PC-9 (cell line): ENCODE measurements around the gene MGAT5. TPM values are rescaled to one million over a fixed set of nuclear protein-coding genes. Genes with fewer than 3 reads are reported as not detected.

ENCODE experiments used
- BruUV-seq: library from RNA; stranded (reverse); fragments of 400-500 nt; replicated peaks from 2 replicates; lab custom pipeline; 2021; lab: Mats Ljungman, UMichigan
- CTCF ChIA-PET: fragments of 300-600 bp; sonication (Branson Sonifier 250); formaldehyde crosslinking; loops from one replicate; lab custom pipeline; 2022; ENCODE audit warnings: antibody characterized with exemption; lab: Charles Lee
- POLR2A ChIA-PET: fragments of 300-600 bp; sonication (Branson Sonifier 250); formaldehyde crosslinking; loops from one replicate; lab custom pipeline; 2022; ENCODE audit warnings: antibody characterized with exemption; ENCODE audit not compliant: unreplicated experiment; lab: Charles Lee
- DNase-seq, 2 experiments: peaks; one replicate each; pipeline versions ENCODE4 v3.0.0 to v3.0.0-alpha.2; 2015 to 2022; ENCODE audit warnings: mixed read lengths in 1 of 2
- H2AFZ ChIP-seq: fragments of 200-600 bp; sonication (generic); 2 replicates; pipeline ENCODE4 v1.8.1; 2017; ENCODE audit warnings: antibody characterized with exemption
- H3F3A ChIP-seq: fragments of 200-600 bp; sonication (generic); 2 replicates; pipeline ENCODE4 v1.8.1; 2017; ENCODE audit warnings: antibody characterized with exemption, mild to moderate bottlenecking, low read depth; ENCODE audit not compliant: insufficient read depth
- H3K27ac ChIP-seq: fragments of 200-600 bp; sonication (generic); 2 replicates; pipeline ENCODE4 v1.6.1; 2016; ENCODE audit warnings: mixed run types
- H3K27me3 ChIP-seq: fragments of 200-600 bp; sonication (generic); 2 replicates; pipeline ENCODE4 v1.6.1; 2016; ENCODE audit warnings: low read depth, mixed run types; ENCODE audit not compliant: insufficient read depth
- H3K36me3 ChIP-seq: fragments of 200-600 bp; sonication (generic); 2 replicates; pipeline ENCODE4 v1.6.1; 2016; ENCODE audit warnings: low read depth, mixed run types
- H3K4me1 ChIP-seq: fragments of 200-600 bp; sonication (generic); replicated peaks from 2 replicates; pipeline ENCODE4 v1.6.1; 2016; ENCODE audit warnings: mixed run types; ENCODE audit not compliant: insufficient read depth
- H3K4me2 ChIP-seq: fragments of 200-600 bp; sonication (generic); 2 replicates; pipeline ENCODE4 v1.6.1; 2017; ENCODE audit warnings: mixed run types
- H3K4me3 ChIP-seq: fragments of 200-600 bp; sonication (generic); 2 replicates; pipeline ENCODE4 v1.6.1; 2016; ENCODE audit warnings: mixed run types
- H3K79me2 ChIP-seq: fragments of 200-600 bp; sonication (generic); 2 replicates; pipeline ENCODE4 v1.6.1; 2017; ENCODE audit warnings: low read depth, mixed run types
- H3K9me2 ChIP-seq: fragments of 200-600 bp; sonication (generic); 2 replicates; pipeline ENCODE4 v1.8.1; 2017; ENCODE audit warnings: mild to moderate bottlenecking; ENCODE audit not compliant: insufficient read depth
- H3K9me3 ChIP-seq: fragments of 200-600 bp; sonication (generic); 2 replicates; pipeline ENCODE4 v1.8.1; 2016; ENCODE audit warnings: low read depth; ENCODE audit not compliant: insufficient read depth
- H4K20me1 ChIP-seq: fragments of 200-600 bp; sonication (generic); 2 replicates; pipeline ENCODE4 v1.8.1; 2017; ENCODE audit not compliant: insufficient read depth
- CTCF ChIP-seq: fragments of 200-600 bp; sonication (generic); conservative IDR thresholded peaks from 2 replicates; pipeline ENCODE4 v1.6.1; 2017; ENCODE audit warnings: mixed run types, antibody characterized with exemption, mild to moderate bottlenecking, moderate library complexity
- EZH2 ChIP-seq: fragments of 200-600 bp; sonication (generic); IDR thresholded peaks from 2 replicates; pipeline ENCODE4 v1.8.0; 2017; ENCODE audit warnings: antibody characterized with exemption, low read depth
- intact Hi-C: fragments of 100-400 bp; cut with micrococcal nuclease; formaldehyde crosslinking; loops from one replicate; pipeline ENCODE4 v1.10.0; 2022; ENCODE audit not compliant: unreplicated experiment
- total RNA-seq: library from RNA; stranded (reverse); gene quantifications from 2 replicates; pipeline ENCODE4 v1.2.3, GENCODE V29; 2021

The MGAT5 gene
- total RNA-seq, 1 experiment from 2014 or later, result 33.5 TPM

GRCh38 chr2:134225841-134226240 lies 28.0 kb upstream of the MGAT5 start:
- intact Hi-C loops, result no loop called here
- BruUV-seq, result no TSS peak
- no peaks in the 10 kb centered on the region for H3K9me2 ChIP-seq

GRCh38 chr2:134226601-134227000 lies 27.3 kb upstream of the MGAT5 start:
- Histone ChIP-seq H3K4me2 (no peak overlapping the region), H2AFZ (no peak overlapping the region), H3F3A (peaks cover under 1% of the 10 kb centered on the region; the same call in 1 of the 2 replicates), H3K4me1 (peaks cover 3% of the 10 kb centered on the region; the same call in 1 of the 2 replicates), H3K27me3 (no peaks in the 10 kb centered on the region), H3K9me3 (no peaks in the 10 kb centered on the region), H3K27ac (no peak overlapping the region), H3K36me3 (no peaks in the 10 kb centered on the region), H3K79me2 (no peaks in the 10 kb centered on the region), H3K9me2 (no peaks in the 10 kb centered on the region), H3K4me3 (no peak overlapping the region), H4K20me1 (0 out of 2 replicates have a peak, but pooled peaks cover 3% of the 10 kb centered on the region)
- POLR2A ChIA-PET, result no interaction called here
- no TSS peak for BruUV-seq
- intact Hi-C loops, result no loop called here
- CTCF ChIA-PET, result no interaction called here
- TF ChIP-seq CTCF (no peak), EZH2 (no peak)
- DNase-seq, result no peak

More at GRCh38 chr2:134225841-134226240, 28.0 kb upstream of the MGAT5 start:
- H3K4me1 ChIP-seq, result no peaks in the 10 kb centered on the region
- no peaks in the 10 kb centered on the region for H3K36me3 ChIP-seq
- H2AFZ ChIP-seq, result no peak overlapping the region
- CTCF ChIA-PET, result no interaction called here
- POLR2A ChIA-PET, result no interaction called here
- DNase-seq, result no peak
- H3K4me2 ChIP-seq, result no peak overlapping the region
- no peak overlapping the region for H3K27ac ChIP-seq
- H3F3A ChIP-seq, result no peaks in the 10 kb centered on the region
- H4K20me1 ChIP-seq, result 0 out of 2 replicates have a peak, but pooled peaks cover 3% of the 10 kb centered on the region
- no peak overlapping the region for H3K4me3 ChIP-seq
- H3K27me3 ChIP-seq, result no peaks in the 10 kb centered on the region
- no peaks in the 10 kb centered on the region for H3K79me2 ChIP-seq
- no peaks in the 10 kb centered on the region for H3K9me3 ChIP-seq
- no peak for TF ChIP-seq CTCF
- no peak for TF ChIP-seq EZH2

- 0 out of 2 replicates have a peak, but pooled peaks cover 3% of the 10 kb centered on the region for H4K20me1 ChIP-seq
- intact Hi-C loops, result no loop called here
- POLR2A ChIA-PET, result no interaction called here
- H3K4me3 ChIP-seq, result no peak overlapping the region
- CTCF ChIA-PET, result no interaction called here
- no peak overlapping the region for H3K27ac ChIP-seq
- no peaks in the 10 kb centered on the region for H3K9me2 ChIP-seq
- DNase-seq, result no peak
- H3K4me2 ChIP-seq, result no peak overlapping the region
- H3K9me3 ChIP-seq, result no peaks in the 10 kb centered on the region
- H3K4me1 ChIP-seq, result peaks cover 14% of the 10 kb centered on the region
- H3K27me3 ChIP-seq, result no peaks in the 10 kb centered on the region
- H2AFZ ChIP-seq, result no peak overlapping the region
- no TSS peak for BruUV-seq
- H3F3A ChIP-seq, result peaks cover 11% of the 10 kb centered on the region; the same call in 1 of the 2 replicates
- H3K36me3 ChIP-seq, result no peaks in the 10 kb centered on the region
- no peak for TF ChIP-seq EZH2
- TF ChIP-seq CTCF, result no peak
- H3K79me2 ChIP-seq, result no peaks in the 10 kb centered on the region
These were observed 26.2 kb upstream of the MGAT5 start for GRCh38 chr2:134227666-134228065.
